ENCODE data around the gene SPIN2B.

DNA sequence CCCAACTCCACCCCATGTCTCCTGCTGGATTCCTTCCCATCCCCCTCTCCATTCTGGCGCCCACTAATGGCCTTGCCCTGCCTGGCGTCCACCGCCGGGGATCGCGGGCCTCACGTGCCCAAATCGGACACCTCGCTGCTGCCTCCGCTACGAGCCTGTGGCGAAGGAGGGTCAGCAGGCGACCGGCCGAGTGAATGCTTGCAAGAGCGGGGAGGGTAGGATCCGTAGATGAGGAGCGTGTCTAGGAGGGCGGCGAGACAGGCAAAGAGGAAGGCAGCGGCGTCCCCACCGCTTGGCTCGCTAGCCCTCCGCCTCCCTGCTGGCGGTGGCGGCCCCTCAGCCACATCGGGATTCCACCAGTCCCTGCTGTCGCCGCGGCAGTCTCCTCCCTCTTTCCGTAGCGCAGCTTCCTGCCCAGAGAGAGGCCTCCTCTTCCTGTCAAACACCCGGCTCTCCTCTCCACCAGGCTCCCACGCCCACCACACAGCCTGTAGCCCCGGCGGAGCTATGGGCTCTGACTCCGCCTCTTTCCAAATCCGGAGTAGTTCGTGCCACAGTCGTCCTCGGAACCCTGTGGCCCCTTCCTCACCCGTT, at the start of gene SPIN2B:
- TF ChIP-seq, protein P1, sequence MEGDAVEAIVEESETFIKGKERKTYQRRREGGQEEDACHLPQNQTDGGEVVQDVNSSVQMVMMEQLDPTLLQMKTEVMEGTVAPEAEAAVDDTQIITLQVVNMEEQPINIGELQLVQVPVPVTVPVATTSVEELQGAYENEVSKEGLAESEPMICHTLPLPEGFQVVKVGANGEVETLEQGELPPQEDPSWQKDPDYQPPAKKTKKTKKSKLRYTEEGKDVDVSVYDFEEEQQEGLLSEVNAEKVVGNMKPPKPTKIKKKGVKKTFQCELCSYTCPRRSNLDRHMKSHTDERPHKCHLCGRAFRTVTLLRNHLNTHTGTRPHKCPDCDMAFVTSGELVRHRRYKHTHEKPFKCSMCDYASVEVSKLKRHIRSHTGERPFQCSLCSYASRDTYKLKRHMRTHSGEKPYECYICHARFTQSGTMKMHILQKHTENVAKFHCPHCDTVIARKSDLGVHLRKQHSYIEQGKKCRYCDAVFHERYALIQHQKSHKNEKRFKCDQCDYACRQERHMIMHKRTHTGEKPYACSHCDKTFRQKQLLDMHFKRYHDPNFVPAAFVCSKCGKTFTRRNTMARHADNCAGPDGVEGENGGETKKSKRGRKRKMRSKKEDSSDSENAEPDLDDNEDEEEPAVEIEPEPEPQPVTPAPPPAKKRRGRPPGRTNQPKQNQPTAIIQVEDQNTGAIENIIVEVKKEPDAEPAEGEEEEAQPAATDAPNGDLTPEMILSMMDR (conservative IDR thresholded peaks at IDR 0.05; ENCODE audit: low read depth, low read length) = 0 out of 2 replicates have a peak, but pooled peaks have one; percentile 3
- TF ChIP-seq RAD21 (IDR thresholded peaks at IDR 0.05; ENCODE audit: low read length) (no peak), POLR2A (IDR thresholded peaks at IDR 0.05; ENCODE audit: low read depth, low read length) (no peak), USF2 (IDR thresholded peaks at IDR 0.05; ENCODE audit: low read depth, low read length) (peak; percentile 52; the same call in 1 of the 2 replicates), CHD1 (IDR thresholded peaks at IDR 0.05; ENCODE audit: low read depth, low read length) (no peak)

Measured in IMR-90 (cell line).